ENCODE measurements around the gene SENP7.

DNA sequence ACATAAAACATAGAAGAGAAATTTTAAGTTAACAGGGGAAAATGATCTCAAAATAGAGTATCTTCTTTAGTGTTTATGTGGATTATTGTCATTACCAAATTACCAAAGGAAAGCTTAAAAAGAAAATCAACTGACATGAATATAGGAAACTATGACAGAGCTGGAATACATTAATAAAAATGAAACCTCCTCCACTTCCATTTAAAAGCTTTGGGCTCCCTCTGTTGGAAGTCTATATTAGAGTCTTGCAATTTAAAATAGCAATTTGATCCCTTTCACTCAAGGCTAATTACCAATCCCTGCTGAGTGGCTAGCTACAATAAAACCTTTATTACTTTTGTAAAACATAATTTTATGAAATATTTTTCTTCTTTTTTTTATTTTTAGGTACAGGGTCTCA is 131.2 kb downstream of the SENP7 start:
- TF ChIP-seq, protein P1, sequence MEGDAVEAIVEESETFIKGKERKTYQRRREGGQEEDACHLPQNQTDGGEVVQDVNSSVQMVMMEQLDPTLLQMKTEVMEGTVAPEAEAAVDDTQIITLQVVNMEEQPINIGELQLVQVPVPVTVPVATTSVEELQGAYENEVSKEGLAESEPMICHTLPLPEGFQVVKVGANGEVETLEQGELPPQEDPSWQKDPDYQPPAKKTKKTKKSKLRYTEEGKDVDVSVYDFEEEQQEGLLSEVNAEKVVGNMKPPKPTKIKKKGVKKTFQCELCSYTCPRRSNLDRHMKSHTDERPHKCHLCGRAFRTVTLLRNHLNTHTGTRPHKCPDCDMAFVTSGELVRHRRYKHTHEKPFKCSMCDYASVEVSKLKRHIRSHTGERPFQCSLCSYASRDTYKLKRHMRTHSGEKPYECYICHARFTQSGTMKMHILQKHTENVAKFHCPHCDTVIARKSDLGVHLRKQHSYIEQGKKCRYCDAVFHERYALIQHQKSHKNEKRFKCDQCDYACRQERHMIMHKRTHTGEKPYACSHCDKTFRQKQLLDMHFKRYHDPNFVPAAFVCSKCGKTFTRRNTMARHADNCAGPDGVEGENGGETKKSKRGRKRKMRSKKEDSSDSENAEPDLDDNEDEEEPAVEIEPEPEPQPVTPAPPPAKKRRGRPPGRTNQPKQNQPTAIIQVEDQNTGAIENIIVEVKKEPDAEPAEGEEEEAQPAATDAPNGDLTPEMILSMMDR (IDR thresholded peaks at IDR 0.05) = no peak
- no peak for TF ChIP-seq POLR2A (IDR thresholded peaks at IDR 0.05)
